HG02642 (cell line): Measurements from ENCODE around the gene LCLAT1.
"Not testable (repeated sequence)": the region's sequence is repeated elsewhere in the genome, so short reads cannot be mapped to it uniquely, and the experiment has no call there.

Experiments
- ATAC-seq: cut with Tn5 transposase; IDR thresholded peaks from one replicate; pipeline ENCODE4 v1.9.1; 2021; ENCODE audit warnings: mild to moderate bottlenecking; ENCODE audit not compliant: unreplicated experiment, poor library complexity

The LCLAT1 gene

DNA sequence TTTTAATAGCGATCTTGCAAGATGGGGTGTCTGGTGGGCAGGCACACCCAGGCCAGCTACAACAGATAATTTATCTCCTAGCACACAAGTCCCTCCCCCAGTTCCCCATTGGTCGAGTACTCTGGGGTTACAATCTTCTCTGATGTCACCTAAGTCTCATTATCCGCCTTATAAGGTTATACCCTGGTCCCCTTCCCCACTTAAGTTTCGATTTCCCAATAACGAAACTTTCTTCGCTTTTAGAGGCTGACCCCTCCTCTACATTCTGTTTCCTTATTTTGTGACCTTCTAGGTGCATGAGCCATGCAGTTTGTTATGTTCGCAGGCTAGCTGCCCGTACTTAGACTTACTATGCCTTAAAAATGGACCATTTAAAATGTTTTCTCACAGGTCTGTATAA, 180.1 kb downstream of the LCLAT1 start:
- no peak for ATAC-seq

DNA sequence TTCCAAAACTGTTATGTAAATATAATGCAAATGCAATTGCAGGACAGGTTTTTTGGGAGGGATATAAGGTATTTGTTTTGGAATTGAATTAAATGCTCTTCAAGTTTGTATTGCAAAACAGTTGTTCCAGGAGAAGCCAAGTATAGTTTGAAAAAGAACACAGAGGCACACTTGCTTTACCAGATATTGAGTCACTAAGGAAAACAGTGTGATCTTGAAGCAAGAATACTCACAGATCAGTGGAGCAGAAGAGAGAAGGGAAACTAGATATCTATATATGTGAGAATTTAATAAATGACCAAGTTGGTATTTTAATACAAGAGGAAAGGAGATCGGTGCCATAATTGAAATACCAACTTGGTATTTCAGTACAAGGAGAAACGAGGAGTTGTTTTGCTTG, 181.3 kb downstream of the LCLAT1 start:
- no peak for ATAC-seq

DNA sequence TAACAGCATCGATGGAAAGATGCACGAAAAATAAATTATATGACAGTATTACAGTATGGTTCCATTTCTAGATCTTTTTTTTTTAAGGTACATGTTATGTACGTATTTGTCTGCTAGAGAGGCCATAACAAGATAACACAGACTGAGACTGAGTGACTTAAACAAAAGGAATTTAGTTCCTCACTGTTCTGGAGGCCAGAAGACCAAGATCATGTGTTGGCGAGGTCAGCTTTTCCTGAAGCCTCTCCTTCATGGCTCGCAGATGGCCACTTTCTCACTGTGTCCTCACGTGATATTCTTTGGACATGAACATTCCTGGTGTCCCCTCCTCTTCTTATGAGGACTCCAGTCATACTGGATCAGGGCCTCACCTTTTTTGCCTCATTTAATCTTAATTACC, 182.8 kb downstream of the LCLAT1 start:
- no peak for ATAC-seq

DNA sequence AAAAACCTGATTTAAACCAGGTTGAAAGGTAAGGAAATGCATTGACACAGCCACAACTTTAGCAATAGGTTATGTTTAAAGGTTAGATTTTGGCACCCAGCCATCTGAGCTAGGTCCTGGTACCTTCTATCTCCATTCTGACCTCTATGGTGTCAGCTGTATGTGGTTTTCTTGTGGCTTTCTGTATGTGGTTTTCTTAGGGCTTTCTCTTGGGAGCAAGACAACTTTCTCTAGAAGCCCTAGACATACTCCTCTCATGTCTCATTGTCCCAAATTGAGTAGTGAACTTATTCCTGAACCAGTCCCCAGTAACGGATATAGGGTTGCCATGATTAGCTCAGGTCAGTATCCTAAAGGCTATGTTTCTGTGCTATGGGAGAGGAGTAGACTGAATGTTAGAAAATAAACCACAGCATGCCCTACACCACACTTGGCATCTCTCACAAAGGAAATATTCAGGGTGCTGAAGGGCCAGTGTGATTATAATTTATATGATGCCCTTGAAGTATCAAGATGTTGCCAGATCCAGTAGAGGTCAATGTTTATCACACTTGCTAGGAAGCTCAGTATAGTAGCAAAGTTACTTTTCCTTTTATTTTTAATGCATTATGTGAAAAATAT, 184.1 kb downstream of the LCLAT1 start:
- peak; percentile 64 for ATAC-seq

DNA sequence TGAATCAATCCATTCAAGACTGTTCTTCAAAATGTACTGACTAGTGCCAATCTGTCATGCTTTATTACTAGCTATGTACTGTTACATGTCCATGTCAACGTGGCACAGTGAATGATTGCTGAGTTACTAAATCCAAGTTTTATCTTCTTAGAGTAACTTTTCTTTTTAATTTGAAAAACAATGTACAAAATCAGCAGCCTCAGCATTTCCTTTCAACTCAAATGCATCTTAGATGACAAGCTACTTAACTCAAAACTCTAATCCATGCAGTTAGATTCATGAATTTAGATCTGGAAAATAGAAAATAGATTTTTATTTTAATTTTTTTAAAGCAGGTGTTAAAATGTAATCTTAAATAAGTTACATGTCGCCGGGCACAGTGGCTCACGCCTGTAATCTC, 186.0 kb downstream of the LCLAT1 start:
- no peak for ATAC-seq

DNA sequence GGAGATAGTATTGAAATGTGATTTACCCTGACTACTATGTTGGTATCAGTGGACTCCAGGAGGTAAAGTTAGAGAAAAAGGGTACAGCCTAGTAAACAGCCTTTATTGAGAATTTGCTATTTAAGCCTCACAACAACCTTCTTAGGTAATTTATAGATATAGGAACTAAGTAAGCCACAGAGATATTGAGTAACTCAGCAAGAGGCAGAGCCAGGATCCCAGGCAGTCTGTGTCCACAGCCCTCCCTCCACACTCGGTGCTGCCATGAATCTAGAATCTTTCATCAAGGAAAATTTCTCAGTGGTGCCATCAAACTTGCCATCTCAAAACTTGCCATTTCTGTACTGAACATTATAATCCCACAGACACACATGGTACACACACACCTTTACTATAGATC, 189.3 kb downstream of the LCLAT1 start:
- ATAC-seq = no peak

DNA sequence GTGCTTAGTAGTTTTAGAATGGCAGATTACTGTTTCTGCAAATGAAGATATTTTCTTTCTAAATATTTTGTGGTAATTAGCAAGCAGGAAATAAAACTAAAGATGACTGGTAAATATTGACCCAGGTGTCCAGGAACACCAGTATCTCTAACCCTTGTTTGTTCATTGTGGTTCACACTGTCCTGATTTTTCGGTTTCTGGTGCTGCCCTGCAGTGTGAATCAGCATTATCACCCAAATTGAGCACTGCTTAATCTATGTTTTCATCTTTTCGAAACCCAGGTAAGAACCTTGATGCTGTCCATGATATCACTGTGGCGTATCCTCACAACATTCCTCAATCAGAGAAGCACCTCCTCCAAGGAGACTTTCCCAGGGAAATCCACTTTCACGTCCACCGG, 192.8 kb downstream of the LCLAT1 start:
- no peak for ATAC-seq

DNA sequence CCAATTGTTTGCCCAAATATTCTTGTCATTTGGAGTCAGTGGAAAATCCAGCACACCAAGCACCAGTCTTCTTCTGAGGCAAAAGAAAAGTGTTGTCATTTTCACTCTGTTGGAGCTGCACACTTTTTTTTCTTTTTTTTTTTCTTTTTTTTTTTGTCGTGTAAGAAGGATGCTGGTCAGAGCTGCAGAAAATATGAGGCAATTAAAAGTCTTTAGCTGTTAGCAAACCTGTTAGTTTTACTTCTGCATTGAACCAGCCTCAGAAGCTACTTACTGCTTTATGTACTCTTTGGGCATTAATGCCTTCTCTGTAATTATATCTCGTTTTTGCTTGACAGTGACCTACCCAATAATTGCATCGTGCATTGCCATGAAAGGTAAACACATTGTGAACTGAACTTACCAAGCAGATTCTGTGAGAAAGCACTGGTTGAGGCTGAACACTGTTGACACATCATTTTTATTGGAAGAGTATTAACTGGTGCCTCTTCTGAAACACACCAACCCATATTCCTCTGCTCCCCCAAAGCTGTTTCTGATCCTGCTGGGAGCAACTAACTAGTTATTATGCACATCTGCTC, 194.8 kb downstream of the LCLAT1 start:
- no peak for ATAC-seq

DNA sequence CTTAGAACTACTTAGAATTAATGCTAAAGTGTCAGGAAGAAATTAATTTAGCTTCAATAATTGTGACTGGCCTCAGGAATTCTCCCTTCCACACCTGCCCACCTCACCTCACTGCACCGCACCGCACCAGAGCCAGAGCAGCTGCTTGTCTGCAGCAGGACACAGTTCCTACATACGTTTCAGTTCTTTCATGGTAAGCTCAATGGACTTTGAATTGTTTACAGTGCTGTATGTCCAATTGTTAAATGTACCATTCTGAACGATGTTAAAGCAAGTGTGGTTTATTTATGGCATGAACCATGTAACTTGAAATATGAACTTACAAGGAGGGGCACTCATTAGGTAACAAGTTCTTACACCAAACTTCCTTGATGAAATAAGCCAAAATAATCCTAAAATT, 196.0 kb downstream of the LCLAT1 start:
- not testable (repeated sequence) for ATAC-seq

DNA sequence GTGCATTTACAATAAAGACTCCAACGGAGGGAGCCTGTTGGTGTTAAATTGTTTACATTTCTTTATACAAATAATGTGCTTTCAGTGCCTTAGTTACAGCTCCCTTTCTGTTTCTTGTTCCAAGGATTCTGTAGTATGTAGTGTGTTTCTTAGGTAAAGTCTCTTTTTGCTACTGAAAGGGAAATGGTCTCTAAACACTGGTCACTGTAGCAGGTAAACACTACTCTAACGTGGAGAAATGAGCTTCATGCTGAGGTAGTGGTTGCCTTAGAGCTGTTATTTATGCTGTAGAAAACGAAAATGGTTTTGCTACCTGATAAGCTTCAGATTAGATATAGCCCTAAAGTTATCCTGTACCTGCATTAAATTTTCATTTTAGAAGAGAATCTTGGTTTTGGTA, 196.6 kb downstream of the LCLAT1 start:
- ATAC-seq = no peak

DNA sequence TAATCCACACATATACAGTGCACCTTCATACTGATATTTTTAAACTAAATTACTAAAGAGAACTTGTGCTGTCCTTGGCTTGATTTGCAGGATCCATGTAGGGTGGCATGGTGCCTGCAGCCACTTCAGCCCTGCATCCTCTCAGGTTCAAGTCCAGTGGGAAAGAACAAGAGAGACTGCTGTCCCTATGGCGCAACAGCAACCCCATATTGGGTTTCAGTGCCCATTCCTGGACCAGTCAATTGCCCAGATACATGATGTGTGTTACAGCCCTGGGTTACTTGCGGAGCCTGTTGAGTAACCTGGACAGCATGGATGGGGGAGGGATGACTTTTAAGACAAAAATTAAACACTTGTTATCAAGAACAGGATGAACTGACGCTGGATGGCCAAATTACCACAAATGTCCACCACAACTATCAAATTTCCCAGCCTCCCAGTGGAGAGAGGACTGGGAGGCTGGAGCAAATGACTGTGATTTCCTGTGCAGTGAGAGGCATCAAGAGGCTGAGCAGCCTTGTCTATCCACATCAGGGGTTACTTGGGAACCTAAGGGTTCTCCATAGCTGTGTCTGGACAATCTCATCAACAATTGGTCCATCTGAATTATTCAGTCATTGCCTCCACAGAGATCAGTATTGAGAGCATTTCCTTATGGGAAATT, 198.2 kb downstream of the LCLAT1 start:
- no peak for ATAC-seq

DNA sequence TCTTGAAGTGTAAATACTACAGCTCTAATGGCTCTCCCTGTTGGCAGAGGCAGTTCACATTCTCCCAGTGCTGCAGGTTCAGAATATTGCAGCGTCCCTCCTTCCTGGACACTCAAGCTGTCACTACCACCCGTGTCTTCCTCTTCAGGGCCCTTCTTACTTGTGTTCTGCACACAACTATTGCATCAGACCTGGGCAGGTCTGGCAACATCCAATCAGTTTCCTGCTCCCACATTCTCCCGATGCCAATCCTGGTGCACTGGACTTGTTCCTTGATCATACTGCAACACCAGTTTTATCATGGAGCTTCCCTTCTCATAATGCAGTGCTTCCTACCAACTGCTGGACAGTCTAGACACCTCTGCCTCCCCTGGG, 198.7 kb downstream of the LCLAT1 start:
- no peak for ATAC-seq

DNA sequence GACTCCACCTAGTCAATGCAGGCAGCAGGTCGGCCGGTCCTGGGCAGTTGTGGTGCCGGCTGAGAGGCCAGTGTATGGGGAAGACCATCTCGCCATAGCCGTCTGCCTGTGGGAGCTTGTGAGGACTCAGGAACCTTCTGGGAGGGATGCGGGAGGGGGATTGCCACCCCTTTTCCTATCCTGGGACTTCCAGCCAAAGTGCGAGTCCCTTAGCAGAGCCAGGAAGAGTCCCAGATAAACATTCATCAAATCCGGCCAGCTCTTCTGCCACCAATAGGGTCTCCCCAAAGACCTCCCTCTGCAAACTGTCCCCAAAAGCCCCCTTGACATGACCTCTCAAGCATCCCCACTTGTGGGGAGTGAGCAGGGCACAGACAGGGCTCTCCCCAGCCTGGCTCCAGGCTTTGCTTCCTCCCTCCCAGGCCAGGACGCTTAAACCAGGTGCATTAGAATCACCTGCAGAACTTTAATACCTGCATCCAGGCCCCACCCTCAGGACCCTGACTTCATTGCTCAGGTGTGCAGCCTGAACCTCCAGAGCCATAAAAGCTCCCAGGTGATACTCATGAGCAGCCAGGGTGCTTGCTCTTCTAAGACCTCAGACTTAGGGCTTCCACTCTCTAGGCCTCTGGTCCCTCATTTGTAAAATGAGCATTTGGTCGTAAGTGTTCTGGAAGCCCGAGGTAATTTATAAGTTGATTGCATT, 200.9 kb downstream of the LCLAT1 start:
- ATAC-seq = no peak

DNA sequence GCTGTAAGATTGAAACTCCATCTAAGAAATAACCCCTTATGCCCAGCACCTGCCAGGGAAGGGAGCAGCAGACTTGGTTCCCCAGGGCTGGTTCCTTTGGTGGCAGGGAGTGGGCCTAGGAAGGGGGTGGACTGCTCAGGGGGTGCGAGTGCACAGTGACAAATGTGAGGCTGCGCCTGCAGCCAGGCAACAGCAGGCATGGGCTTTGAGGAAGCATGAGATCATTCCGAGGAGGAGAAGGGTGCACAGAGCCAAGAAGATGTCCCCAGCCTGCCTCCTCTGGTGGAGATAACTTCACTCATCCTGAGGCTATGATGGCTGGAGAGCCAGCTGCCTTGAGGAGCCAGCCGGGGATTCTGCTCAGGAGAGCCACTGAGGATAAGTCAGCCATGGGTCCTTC, 202.2 kb downstream of the LCLAT1 start:
- no peak for ATAC-seq

DNA sequence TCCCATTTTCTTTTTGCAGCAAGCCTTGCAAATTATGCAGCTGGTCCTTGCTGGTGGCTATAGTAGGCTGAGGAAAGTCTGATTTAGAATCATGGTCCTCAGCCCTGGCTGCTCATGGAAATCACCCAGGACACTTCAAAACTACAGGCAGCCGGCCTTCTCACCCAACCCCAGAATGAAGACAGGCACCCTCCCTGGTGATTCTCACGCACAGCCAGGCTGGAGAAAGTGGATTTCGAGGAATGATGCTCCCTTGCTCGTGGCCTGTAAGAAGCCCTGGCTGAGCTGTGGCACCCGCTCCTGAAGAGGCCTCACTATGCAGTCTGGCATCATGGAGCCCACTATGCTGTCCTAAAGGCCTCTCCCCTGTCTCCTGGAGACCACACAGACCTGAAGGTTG, 202.8 kb downstream of the LCLAT1 start:
- no peak for ATAC-seq

DNA sequence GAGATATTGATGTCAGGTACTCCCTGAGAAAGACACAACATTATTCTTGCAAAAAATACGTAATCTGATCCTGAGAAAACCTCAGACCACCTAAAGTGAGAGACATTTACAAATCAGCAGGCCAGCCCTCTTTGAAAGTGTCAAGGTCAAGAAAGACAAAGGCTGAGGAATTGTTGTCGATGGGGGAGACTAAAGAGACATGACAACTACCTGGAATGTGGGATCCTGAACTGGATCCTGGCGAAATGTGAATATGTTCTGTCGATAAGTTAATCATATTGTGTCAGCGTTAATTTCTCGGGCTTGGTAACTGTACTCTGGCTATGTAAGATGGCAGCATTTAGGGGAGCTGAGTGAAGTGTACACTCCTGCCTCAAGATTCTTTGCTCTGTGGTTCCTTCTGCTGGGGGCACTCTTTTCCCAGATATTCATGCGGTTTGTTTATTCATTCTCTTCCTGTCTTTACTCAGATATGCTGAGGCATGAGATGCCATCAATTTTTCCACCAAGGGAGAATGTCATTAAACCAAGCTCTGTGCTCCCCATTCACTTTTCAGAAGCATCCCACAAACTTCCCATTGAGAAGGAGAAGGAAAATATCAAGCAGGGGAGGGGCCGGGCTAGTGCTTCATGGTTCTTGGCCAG, 205.3 kb downstream of the LCLAT1 start:
- no peak for ATAC-seq

DNA sequence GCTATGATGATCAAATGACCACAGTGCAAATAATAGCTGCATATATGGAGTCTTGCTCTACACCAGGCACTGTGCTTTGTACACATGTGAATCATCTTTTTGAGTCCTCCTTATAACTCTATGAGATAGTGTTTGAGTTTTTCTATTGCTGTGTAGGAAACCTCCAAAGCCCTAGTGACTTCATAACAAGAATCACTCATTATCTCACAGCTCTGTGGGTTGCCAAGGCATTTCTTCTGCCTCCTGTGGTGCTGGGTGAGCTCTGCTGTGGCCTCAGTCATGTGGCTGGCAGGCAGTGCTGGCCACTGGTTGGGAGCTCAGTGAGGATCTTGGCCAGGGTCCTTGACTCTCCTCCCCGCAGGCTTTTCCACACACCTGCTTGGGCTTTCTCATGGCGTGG, 206.8 kb downstream of the LCLAT1 start:
- ATAC-seq = no peak

DNA sequence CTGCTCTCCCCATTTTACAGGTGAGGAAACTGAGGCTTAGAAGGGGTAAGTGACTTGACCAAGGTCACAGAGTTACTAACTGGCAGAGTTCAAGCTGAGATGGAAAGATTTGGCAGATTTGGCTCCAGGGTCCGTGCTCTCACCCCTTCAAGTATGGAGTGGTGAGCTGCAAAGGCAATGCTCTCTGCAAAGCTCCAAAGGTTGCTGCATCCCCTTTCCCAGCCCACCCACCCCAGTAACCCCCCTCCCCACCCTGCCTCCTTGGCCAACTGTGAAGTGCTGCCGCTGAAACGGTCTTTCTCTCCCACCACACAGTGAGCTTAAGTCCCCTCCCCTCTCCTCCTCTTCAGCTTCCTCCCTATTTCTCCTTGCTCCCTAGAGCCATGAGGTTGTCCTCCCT, 207.4 kb downstream of the LCLAT1 start:
- ATAC-seq = no peak

DNA sequence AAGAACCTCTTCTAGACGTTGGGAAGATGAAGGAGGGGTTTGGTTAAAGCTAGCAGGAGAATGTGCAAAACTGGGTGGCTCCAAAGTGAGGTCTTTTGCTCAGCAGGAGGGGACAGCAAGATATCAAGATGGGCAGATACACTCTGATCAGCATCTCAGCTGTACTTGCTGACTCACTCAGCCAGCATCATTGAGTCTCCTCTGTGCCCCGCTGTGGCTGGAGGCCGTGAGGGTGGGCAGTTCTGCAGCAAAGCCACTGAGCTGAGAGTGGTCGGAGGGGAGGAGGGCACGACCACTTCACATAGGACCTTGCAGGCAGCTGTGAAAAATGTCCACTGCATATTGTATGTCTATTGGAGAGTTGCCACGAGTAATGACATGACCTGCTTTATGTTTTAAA, 208.2 kb downstream of the LCLAT1 start:
- ATAC-seq = no peak

DNA sequence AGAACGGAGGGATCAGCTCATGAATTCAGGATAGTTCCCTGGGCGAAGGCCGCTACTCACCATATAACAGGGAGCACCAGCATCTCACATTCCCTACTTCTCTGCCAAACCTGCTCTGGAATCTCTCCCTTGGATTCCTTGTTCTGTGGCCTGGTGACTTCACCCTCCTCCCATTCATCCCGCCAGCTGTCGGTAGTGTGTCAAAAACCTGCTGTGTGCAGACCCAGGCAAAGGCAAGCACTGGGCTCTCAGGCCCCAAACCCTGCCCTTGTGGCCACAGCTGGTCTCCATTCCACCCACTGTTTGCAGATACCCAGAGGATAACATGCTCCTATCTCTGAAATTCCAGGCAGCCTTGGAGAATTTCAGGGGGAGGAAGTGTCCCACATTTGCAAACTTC, 208.6 kb downstream of the LCLAT1 start:
- ATAC-seq = no peak

DNA sequence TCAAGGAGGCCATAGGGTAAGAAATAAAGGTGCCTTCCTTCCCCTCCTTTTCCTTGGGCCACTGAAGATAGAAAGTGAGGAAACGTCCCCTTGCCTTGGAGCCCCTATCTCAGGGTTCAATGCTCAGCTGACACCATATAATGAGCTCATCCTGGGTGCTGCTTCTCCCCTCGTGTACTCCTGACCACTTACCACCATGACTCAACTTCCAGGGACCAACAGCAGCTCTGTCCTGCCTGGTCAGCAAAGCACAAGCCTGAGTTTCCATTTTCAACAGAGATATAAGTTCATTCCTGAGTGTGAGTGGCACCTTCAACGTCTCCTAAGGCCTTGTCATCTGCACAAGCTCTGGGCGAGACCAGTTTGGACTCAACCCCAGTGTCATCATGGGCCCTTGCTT, 209.0 kb downstream of the LCLAT1 start:
- no peak for ATAC-seq
